CD4-positive, CD25-positive, alpha-beta regulatory T cell (primary cell): Measurements from ENCODE around the gene USPL1. TPM values are rescaled to one million over a fixed set of nuclear protein-coding genes. Genes with fewer than 3 reads are reported as not detected.

Experiments used
- ATAC-seq, 2 donors: fragments of 150-1000 bp; cut with Tn5 transposase; one replicate each; pipeline ENCODE4 v1.10.0; 2021; ENCODE audit warnings: low read depth in 2 of 2, moderate number of reproducible peaks in 2 of 2, moderate library complexity in 1 of 2
- DNase-seq, 3 donors: peaks; one replicate each; pipeline versions ENCODE4 v3.0.0 to v3.0.0-alpha.2; 2012 to 2022; ENCODE audit warnings: mixed read lengths in 1 of 3
- H3K27ac ChIP-seq: one replicate; pipeline ENCODE4 v1.7.0; 2013; ENCODE audit warnings: mild to moderate bottlenecking, low read length; ENCODE audit not compliant: insufficient read depth, poor library complexity, severe bottlenecking
- H3K27me3 ChIP-seq: one replicate; pipeline ENCODE4 v1.7.0; 2013; ENCODE audit warnings: low read length; ENCODE audit not compliant: control insufficient read depth, insufficient read depth
- H3K36me3 ChIP-seq: one replicate; pipeline ENCODE4 v1.7.0; 2013; ENCODE audit warnings: mild to moderate bottlenecking, low read length, moderate library complexity; ENCODE audit not compliant: control insufficient read depth, insufficient read depth
- H3K4me1 ChIP-seq: 2 replicates; pipeline ENCODE4 v1.7.0; 2013; ENCODE audit warnings: mild to moderate bottlenecking, low read length; ENCODE audit not compliant: insufficient read depth, control insufficient read depth, poor library complexity, severe bottlenecking
- H3K4me3 ChIP-seq: one replicate; pipeline ENCODE4 v1.7.0; 2013; ENCODE audit warnings: low read depth, mild to moderate bottlenecking, low read length, moderate library complexity
- H3K9me3 ChIP-seq, 2 experiments: 1 replicate in 1 of 2; 2 replicates in 1 of 2; pipeline ENCODE4 v1.7.0; 2013; ENCODE audit warnings: low read length in 2 of 2, mild to moderate bottlenecking in 1 of 2, moderate library complexity in 1 of 2; ENCODE audit not compliant: control insufficient read depth in 2 of 2
- H3K27ac Mint-ChIP-seq, 3 donors: one replicate each; pipeline ENCODE4 v1.8.0; 2020 to 2022; ENCODE audit warnings: mild to moderate bottlenecking in 3 of 3, mixed read lengths in 3 of 3, moderate library complexity in 2 of 3
- H3K27me3 Mint-ChIP-seq: one replicate; pipeline ENCODE4 v1.8.0; 2022; ENCODE audit warnings: mild to moderate bottlenecking, mixed read lengths
- H3K36me3 Mint-ChIP-seq: one replicate; pipeline ENCODE4 v1.8.0; 2020; ENCODE audit warnings: mixed read lengths
- H3K4me1 Mint-ChIP-seq, 4 donors: one replicate each; pipeline ENCODE4 v1.8.0; 2020 to 2022; ENCODE audit warnings: mixed read lengths in 4 of 4, mild to moderate bottlenecking in 1 of 4
- H3K4me3 Mint-ChIP-seq, 4 donors: one replicate each; pipeline ENCODE4 v1.8.0; 2020 to 2022; ENCODE audit warnings: mild to moderate bottlenecking in 4 of 4, mixed read lengths in 4 of 4, moderate library complexity in 3 of 4
- H3K9me3 Mint-ChIP-seq, 7 donors: one replicate each; pipeline ENCODE4 v1.8.0; 2020 to 2022; ENCODE audit warnings: mixed read lengths in 7 of 7, mild to moderate bottlenecking in 3 of 7, moderate library complexity in 2 of 7
- polyA plus RNA-seq, 4 donors: library from polyadenylated mRNA; unstranded; fragments of 300-500 nt; fragmentation: Illumina TruSeq; gene quantifications; one replicate each; pipeline ENCODE4 v1.2.3, GENCODE V29; 2021
- total RNA-seq: library from RNA; stranded (reverse); gene quantifications from one replicate; pipeline ENCODE4 v1.2.3, GENCODE V29; 2022

Gene USPL1
- total and polyA plus RNA-seq, 5 donors from 2014 or later = 11.9 to 37.2 (median 17.9) TPM

DNA sequence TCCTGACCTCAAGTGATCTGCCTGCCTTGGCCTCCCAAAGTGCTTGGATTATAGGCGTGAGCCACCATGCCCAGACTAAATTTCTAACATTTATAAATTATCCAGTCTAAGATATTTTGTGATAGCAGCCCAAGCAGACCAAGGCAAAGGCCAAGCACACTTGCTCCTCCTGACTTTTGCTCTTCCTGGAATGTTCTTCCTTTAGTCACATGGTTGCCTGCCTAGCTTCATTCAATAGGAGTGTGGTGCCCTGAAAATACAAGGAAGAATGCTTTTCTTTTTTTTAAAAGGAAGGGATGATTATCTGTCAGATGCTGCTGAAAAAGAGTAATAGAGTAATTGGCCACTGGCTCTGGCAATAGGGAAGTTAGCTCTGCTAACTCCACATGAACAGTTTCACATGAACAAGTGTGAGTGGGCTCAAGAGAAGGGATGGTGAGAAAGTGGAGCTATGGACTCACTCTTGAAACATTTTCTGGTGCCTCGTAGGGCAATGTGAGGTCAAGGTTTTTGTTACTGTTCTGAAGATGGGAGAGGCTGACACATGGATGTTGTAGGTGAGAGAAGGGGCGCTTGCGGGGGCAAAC is 47.1 kb downstream of the USPL1 start:
- DNase-seq (no peak), ATAC-seq (no peak)
- no peak overlapping the region for H3K27ac ChIP-seq
- H3K36me3 ChIP-seq = no peaks in the 10 kb centered on the region
- no peaks in the 10 kb centered on the region for H3K9me3 ChIP-seq
- H3K27me3 ChIP-seq = no peaks in the 10 kb centered on the region
- no peaks in the 10 kb centered on the region for H3K9me3 Mint-ChIP-seq
- H3K4me3 ChIP-seq = no peak overlapping the region
- H3K36me3 Mint-ChIP-seq = no peaks in the 10 kb centered on the region
- H3K4me1 Mint-ChIP-seq = peaks cover 0 to 3% (median 0%) of the 10 kb centered on the region in 4 donors
- H3K27me3 Mint-ChIP-seq = no peaks in the 10 kb centered on the region
- H3K4me1 ChIP-seq = peaks cover 5% of the 10 kb centered on the region
- no peak overlapping the region for H3K27ac Mint-ChIP-seq
- H3K4me3 Mint-ChIP-seq = no peak overlapping the region

DNA sequence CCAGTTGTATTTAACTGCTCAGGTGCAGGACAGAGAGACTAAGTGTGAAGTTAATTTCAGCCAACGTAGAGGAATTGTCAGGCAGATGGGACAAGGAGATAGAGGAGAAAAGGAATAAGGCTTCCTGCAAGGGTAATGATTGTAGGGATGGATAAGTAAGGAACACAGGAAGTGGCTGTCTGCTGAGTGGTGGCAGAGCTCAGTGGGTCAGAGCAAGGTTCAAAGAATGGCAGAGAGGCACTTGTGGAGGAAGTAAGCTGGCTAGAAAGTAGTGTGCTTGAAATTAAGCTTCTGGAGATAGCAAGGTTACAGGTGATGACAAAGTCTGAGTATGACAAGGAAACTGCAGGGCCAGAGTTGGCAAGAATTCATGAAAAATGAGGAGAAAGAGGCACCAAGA is 47.9 kb downstream of the USPL1 start:
- H3K4me1 Mint-ChIP-seq = peaks cover 0 to 3% (median 0%) of the 10 kb centered on the region in 4 donors
- no peaks in the 10 kb centered on the region for H3K36me3 Mint-ChIP-seq
- ATAC-seq (no peak), DNase-seq (peak in 1 of 3 donors; percentile 30)
- H3K27ac Mint-ChIP-seq = no peak overlapping the region
- H3K9me3 Mint-ChIP-seq = no peaks in the 10 kb centered on the region
- Histone ChIP-seq H3K27me3 (no peaks in the 10 kb centered on the region), H3K27ac (no peak overlapping the region), H3K36me3 (no peaks in the 10 kb centered on the region), H3K4me1 (peaks cover 5% of the 10 kb centered on the region), H3K4me3 (no peak overlapping the region), H3K9me3 (no peaks in the 10 kb centered on the region)
- no peaks in the 10 kb centered on the region for H3K27me3 Mint-ChIP-seq
- no peak overlapping the region for H3K4me3 Mint-ChIP-seq

DNA sequence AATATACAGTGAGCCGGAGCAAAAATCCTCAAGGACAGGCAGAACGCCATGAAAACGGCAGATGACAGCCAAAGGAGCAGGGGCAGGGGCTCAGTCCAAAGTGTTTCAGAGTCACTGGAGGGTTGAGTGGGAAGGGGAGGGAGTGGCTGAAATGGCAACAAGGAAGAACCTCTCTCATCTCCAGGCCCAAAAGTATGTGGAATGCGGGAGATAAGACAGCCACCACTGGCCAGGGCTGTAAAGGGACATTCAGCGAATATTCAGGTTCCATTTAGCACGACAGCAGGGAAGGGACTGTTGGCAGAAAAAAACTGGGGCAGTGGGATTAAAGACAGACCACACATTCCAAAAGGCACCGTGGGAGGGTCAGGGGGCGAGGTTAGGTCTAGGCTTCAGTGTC is 48.4 kb downstream of the USPL1 start:
- H3K4me1 ChIP-seq = peaks cover 5% of the 10 kb centered on the region
- ATAC-seq = no peak
- no peak overlapping the region for H3K27ac Mint-ChIP-seq

DNA sequence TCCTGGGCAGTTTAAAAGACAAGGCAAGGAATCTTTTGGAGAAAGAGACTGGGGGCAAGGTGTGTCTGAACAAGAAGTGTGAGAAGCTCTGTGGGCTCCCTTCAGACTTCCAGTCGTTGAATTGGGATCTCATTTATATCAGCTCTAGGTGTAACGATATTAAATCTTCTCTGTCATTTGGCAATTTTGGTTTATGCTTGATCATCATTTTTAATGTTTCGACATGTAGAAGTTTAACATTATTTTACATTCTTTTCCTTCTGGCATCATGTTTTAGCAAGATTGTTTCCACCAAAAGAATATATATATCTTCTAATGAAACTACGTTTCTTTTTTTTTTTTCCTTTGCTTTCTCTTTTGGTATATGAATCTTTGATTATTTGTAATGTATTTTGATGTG is 49.3 kb downstream of the USPL1 start:
- H3K27me3 Mint-ChIP-seq = no peaks in the 10 kb centered on the region
- H3K27ac Mint-ChIP-seq = no peak overlapping the region
- Histone ChIP-seq H3K36me3 (no peaks in the 10 kb centered on the region), H3K4me3 (no peak overlapping the region), H3K27ac (no peak overlapping the region), H3K27me3 (no peaks in the 10 kb centered on the region), H3K4me1 (peaks cover 5% of the 10 kb centered on the region), H3K9me3 (no peaks in the 10 kb centered on the region)
- no peaks in the 10 kb centered on the region for H3K36me3 Mint-ChIP-seq
- DNase-seq (no peak), ATAC-seq (no peak)
- H3K9me3 Mint-ChIP-seq = no peaks in the 10 kb centered on the region
- H3K4me1 Mint-ChIP-seq = peaks cover 0 to 10% (median 3%) of the 10 kb centered on the region in 4 donors
- no peak overlapping the region for H3K4me3 Mint-ChIP-seq

More for the DNA sequence above, 48.4 kb downstream of the USPL1 start:
- no peaks in the 10 kb centered on the region for H3K36me3 ChIP-seq
- no peaks in the 10 kb centered on the region for H3K27me3 ChIP-seq
- Mint-ChIP-seq H3K4me3 (no peak overlapping the region), H3K4me1 (peaks cover 0 to 6% (median under 1%) of the 10 kb centered on the region in 4 donors), H3K9me3 (no peaks in the 10 kb centered on the region), H3K27me3 (no peaks in the 10 kb centered on the region), H3K36me3 (no peaks in the 10 kb centered on the region)
- H3K9me3 ChIP-seq = no peaks in the 10 kb centered on the region
- no peak overlapping the region for H3K27ac ChIP-seq
- H3K4me3 ChIP-seq = no peak overlapping the region
- DNase-seq = no peak

DNA sequence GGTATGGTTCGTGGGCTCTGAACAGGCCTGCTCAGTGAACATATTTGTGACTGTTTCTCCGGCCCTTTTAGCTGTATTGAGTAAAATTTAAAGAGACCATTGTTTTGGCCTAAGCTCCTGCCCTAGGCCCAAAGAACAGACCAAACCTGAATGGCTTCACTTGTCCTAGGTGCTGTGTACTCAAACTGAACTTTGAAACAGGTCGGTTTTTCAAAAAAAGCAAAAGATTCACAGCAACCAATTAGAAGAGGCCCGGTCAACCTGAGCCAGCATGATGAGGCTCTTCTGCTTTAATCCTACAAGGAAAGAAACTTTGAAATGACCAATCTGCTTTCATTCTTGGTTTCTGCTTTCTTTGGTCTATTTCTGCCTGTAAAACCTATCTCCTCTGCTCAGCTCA is 50.6 kb downstream of the USPL1 start:
- Mint-ChIP-seq H3K27ac (peak overlapping the region in 1 of 3 donors; percentile 65), H3K27me3 (no peaks in the 10 kb centered on the region), H3K4me1 (peaks cover 0 to 15% (median 6%) of the 10 kb centered on the region in 4 donors), H3K4me3 (no peak overlapping the region), H3K9me3 (no peaks in the 10 kb centered on the region), H3K36me3 (no peaks in the 10 kb centered on the region)
- H3K27ac ChIP-seq = no peak overlapping the region
- H3K27me3 ChIP-seq = no peaks in the 10 kb centered on the region
- no peak for DNase-seq
- H3K36me3 ChIP-seq = no peaks in the 10 kb centered on the region
- no peak overlapping the region for H3K4me3 ChIP-seq
- peaks cover 11% of the 10 kb centered on the region for H3K4me1 ChIP-seq
- no peak for ATAC-seq
- no peaks in the 10 kb centered on the region for H3K9me3 ChIP-seq

DNA sequence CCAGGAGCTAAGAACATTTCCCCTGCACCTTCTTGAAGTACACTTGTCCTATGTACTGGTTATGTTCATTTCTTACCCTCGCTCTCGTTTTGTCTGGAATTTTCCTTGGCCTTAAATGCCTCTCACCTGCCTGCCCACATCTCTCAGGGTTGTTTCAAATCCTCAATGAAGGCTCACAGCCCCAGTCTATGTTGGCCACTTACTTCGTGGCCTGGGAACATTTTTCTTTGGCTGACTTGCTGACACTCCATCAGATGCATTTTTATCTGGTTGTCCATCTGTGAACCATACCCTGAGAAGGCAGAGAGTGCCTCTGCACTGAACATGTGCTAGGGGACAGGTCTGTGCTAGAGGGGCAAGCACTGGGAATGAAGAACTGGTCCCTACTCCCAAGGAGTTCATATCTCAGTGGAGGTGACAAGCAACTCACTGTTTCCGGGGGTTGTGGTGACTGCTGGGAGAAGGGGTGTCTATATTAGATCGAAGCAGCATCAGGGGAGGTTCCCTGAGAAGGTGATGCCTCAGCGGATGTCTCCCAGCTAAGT is 53.6 kb downstream of the USPL1 start:
- H3K36me3 ChIP-seq = no peaks in the 10 kb centered on the region
- H3K9me3 Mint-ChIP-seq = peaks cover 0 to 4% (median 0%) of the 10 kb centered on the region in 7 donors
- DNase-seq (no peak), ATAC-seq (no peak)
- peak overlapping the region in 2 of 4 donors; percentile 5 to 30 for H3K4me3 Mint-ChIP-seq
- H3K4me1 ChIP-seq = peaks cover 12% of the 10 kb centered on the region
- peaks cover 10 to 23% (median 15%) of the 10 kb centered on the region in 4 donors for H3K4me1 Mint-ChIP-seq
- no peak overlapping the region for H3K4me3 ChIP-seq
- peak overlapping the region; percentile 7 to 72 (median 68) for H3K27ac Mint-ChIP-seq
- no peaks in the 10 kb centered on the region for H3K9me3 ChIP-seq
- no peaks in the 10 kb centered on the region for H3K27me3 ChIP-seq
- H3K27ac ChIP-seq = no peak overlapping the region
- H3K27me3 Mint-ChIP-seq = peaks cover 11% of the 10 kb centered on the region
- H3K36me3 Mint-ChIP-seq = no peaks in the 10 kb centered on the region

DNA sequence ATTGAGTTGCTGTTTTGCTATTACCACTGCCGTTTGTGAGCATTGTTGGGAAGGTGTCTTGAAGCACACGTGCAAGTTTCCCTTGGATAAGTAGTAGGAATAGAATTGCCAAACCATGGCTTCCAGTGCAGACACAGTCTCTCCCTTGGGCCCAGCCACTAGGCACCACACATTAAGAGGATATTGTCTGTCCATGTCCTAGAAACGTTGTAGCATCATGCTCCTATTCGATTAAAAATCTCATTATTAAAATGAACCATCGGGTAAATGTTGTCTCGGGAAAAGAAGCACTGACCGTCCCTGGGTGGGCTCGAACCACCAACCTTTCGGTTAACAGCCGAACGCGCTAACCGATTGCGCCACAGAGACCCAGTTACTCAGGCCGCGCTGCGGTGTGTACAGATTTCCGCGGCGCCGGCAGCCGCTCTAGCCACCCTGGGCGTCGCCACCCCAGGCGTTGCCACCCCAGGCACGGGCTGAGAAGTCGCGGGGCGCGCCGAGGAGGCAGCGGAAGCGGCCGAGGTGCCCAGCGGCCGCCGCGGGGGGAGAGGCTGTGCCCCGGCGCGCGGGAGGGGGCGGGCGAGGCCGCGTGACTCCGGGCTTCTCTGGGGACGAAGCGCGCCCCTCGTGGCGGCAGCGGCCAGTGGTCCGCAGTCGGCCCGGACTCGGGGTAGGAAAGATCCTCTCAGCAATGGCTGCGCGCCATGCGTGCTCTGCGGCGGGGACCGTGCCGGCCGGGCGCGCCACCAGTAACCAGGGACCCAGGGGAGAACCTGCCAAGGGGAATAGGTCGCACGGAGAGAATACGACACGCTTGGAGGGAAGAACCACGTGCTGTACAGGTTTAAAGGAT is 56.2 kb downstream of the USPL1 start:
- Mint-ChIP-seq H3K36me3 (no peaks in the 10 kb centered on the region), H3K27ac (peak overlapping the region; percentile 90 to 97 (median 90)), H3K4me1 (peaks cover 10 to 23% (median 15%) of the 10 kb centered on the region in 4 donors), H3K4me3 (peak overlapping the region; percentile 81 to 92 (median 90)), H3K9me3 (peaks cover 0 to 4% (median 0%) of the 10 kb centered on the region in 7 donors), H3K27me3 (peaks cover 24% of the 10 kb centered on the region)
- peak; percentile 91 to 95 for ATAC-seq
- H3K4me1 ChIP-seq = peaks cover 12% of the 10 kb centered on the region
- no peaks in the 10 kb centered on the region for H3K9me3 ChIP-seq
- peak overlapping the region; percentile 57 for H3K27ac ChIP-seq
- peak overlapping the region; percentile 87 for H3K4me3 ChIP-seq
- no peaks in the 10 kb centered on the region for H3K36me3 ChIP-seq
- H3K27me3 ChIP-seq = no peaks in the 10 kb centered on the region
- DNase-seq = peak; percentile 76 to 92 (median 87)
